ENCODE results near the gene CLRN2.
"Not testable (repeated sequence)": the region's sequence is repeated elsewhere in the genome, so short reads cannot be mapped to it uniquely, and the experiment has no call there.

Gene CLRN2

GRCh38 chr4:17510582-17510981, 4.4 kb upstream of the CLRN2 start:
- no peak for DNase-seq

GRCh38 chr4:17511051-17511450, 3.9 kb upstream of the CLRN2 start:
- no peak for DNase-seq

DNA sequence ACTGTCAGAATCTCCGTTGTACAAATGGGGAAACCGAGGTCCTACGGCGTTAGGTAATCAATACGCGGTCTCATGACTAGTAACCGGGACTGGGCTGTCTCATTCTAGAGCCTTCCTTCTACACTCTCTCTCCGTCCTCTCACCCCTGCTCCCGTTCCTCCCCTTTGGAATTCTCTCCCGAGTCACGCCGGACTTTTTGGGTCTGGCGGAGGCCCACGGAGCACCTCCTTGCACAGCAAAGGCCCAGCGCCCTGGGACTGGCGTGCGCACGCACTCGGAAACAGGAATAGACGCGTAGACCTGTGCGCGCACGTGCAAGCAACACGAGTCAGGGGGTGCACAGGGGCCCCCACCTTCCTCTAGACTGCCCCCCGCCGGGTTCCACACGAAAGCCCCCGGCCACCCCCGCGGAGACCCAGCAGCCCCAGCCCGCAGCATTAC, 3.4 kb upstream of the CLRN2 start:
- no peak for DNase-seq

- DNase-seq = no peak
Observed at GRCh38 chr4:17511950-17512795, 2.8 kb upstream of the CLRN2 start, which contains the start of gene QDPR. TSS of gene QDPR (minus strand) at chr4:17512090. CDS start at chr4:17512054, 36 bp downstream.

GRCh38 chr4:17512973-17513665, 1.8 kb upstream of the CLRN2 start:
- DNase-seq = no peak

DNA sequence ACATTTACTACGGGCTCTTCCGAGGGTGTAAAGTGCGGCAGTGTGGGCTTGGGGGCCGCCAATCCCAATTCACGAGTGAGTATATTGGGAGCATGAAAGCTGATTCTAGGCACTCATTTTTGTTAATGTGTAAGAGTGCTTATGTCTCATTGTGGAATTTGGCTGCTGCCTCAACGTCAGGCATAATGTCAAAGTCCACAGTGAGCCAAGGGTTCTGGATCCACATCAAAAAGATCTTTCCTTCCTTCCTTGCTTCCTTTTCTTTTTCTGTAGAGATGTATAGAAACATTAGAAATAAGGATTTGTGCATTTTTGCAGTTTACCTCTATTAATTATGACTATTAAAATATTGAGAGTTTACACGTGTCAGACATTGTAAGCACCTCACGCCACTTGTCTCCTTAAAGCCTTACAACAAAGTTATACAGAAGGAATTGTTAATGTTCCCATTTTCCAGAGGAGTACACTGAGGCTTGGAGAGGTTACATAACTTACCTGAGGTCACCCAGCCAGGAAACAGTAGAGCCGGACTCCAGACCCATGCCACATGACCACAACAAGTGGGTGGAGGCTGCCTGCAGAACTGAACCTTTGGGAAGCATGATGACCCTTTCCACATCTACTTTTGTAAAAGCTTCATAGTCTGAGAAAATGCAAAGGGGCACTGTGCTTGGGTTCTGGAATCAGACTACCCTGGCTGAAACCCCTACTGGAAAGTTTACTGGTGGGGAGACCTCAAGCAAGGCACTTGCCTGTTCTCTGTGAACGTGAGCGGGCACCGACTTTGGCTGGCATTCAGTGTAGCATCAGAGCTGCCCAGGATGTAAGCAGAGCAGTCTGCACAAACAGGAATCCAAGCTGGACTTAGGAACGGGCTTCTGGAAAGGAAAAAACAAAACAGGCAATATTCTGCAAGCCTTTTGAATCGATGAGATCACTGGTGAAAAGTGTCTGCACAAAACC, 761 bp downstream of the CLRN2 start:
- no peak for DNase-seq

DNA sequence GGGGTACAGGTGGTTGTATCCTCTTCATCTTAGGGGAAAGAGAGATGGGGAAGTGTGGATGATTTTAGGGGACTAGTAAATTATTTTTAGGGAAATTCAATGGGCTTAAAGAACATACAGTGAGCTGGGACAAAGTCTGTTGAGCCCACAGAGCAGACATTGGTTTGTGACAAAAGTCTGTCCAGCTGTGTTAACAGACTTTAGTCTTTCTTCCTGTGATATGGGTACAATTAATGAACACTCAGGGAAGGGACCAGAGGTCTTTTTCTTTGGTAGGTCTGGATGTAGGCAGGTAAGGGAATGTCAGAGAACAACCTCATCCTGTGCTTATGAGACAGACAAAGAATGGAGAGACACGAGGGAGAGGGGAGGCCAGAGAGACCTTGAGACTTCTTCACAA, 2.0 kb downstream of the CLRN2 start:
- DNase-seq = no peak

DNA sequence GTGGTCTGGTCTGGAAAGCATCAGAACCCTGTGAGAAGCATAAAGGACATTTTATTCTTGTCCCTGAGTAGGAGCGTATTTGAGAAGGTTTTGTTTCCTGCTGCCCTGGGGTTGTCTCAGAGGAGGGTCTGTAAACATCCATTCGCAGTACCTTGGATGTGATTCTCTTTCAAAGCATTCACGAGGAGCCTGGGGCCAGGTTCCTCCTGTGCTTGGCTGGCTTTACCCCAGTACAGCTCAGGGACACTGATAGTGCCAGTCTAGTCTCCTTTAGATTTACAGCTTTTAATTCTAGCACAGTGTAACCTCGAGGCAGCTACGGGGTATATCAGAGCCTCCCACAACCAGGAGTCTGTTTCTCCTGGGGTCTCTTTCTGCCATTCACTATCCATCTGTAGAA, 2.7 kb downstream of the CLRN2 start:
- DNase-seq = no peak

- DNase-seq = no peak
Observed at GRCh38 chr4:17521595-17521994, 6.6 kb downstream of the CLRN2 start.

GRCh38 chr4:17523662-17524061, 8.7 kb downstream of the CLRN2 start:
- DNase-seq = no peak

- DNase-seq = no peak
Observed at GRCh38 chr4:17526695-17527477, 11.9 kb downstream of the CLRN2 start.

DNA sequence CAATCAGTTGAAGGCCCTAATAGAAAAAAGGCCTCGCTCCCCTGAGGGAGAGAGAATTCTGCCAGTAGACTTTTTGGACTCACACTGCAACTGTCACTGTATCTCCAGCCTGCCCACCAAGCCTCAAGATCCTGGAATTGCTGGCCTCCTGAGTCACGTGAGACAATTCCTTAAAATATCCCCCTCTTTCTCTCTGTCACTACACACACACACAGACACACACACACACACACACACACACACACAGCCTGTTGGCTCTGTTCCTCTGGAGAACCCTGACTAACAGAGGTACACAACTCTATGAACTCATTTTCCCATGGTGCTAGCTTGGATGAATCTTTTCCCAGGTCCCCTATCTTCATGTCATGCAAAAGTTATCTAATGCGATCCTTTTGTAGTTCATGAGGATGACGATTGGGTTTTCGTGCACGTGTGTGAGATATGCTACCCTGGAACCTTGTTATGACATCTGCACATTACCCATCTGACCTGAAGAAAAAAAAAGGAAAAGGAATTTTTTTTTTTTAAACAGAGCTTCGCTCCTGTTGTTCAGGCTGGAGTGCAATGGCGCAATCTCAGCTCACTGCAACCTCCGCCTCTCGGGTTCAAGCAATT, 13.7 kb downstream of the CLRN2 start:
- DNase-seq = no peak

GRCh38 chr4:17531538-17532285, 16.7 kb downstream of the CLRN2 start:
- no peak for DNase-seq

GRCh38 chr4:17534705-17535104, 19.7 kb downstream of the CLRN2 start:
- DNase-seq = no peak

- no peak for DNase-seq
Observed at GRCh38 chr4:17535242-17535641, 20.3 kb downstream of the CLRN2 start.

DNA sequence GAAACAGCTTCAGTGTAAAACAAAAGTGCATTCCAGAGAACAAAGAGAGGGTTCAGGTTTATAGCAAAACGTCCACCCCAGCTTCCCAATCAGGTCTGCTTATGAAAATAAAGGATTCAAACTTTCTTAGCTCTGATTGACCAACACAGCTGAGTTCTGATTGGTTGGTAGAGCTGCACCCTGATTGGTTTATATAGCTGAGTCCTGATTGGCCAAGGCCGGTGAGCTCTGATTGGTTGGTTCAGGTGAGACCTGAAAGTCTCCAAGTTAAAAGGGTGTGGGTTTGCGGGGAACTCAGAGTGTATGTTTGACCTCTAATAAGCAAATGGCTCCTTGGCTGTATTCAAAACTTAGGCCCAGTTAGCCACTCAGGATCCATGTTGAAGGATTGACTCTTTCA, 20.9 kb downstream of the CLRN2 start:
- no peak for DNase-seq

DNA sequence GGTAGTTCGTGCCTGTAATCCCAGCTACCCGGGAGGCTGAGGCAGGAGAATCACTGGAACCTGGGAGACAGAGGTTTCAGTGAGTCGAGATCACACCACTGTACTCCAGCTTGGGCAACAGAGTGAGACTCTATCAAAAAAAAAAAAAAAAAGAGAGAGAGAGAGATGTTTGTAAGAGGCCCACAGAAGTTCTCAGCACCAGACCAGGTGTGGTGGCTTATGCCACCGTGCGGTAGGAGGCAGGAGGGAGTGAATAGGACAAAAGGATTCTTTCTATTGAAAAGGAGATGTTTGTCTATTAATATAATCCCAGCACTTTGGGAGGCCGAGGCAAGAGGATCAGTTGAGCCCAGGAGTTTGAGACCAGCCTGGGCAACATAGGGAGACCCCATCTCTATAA, 22.1 kb downstream of the CLRN2 start:
- DNase-seq = not testable (repeated sequence)

GRCh38 chr4:17544205-17544604, 29.2 kb downstream of the CLRN2 start:
- no peak for DNase-seq

DNA sequence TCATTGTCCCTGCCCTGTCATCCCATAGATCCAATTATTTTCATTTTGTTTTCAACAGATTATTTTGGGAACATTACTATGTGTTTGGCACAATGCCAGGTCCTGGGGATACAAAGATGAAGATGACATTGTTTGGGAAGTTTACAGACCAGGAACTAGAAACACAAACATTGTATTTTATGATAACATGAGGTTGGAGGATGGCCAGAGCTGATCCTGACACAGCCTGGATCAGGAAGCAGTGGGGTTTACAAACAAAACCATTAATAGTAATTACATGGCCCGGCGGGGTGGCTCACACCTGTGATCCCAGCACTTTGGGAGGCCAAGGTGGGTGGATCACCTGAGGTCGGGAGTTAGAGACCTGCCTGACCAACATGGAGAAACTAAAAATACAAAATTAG, 29.9 kb downstream of the CLRN2 start:
- no peak for DNase-seq

DNA sequence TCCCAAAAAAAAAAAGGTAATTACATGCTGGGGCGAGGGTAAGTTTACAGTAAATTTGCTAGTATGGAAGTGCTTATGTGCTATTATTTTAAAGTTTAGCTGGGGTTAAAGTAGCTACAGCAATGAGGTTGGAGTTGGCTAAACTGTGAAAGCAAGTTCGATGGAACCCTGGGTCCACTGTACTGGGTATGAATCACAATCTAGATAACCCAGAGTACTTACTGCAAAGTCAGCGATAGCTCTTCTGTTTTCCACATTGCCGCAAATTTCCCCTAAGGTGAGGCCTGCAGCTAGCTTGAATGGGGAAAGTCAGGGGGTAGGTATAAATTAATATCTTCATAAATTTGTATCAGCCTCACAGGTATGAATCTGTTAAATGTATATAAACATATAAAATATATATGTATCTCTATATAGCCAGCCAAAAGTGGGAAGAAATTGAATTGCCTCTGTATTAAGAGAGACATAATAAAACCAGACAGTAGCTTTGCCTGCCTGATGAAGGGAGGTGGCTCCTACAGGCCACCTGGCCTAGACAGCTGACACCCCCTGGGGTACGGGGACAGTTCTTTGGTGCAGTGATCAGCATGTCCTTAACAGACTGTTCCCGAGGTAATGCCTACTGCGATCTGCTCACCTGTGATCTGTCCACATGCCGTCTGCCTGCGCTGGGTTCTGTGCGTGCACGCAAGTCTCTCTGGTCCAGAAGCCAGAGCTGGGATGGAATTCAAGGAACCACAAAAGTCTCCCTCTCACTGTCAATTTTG, 30.6 kb downstream of the CLRN2 start:
- no peak for DNase-seq
